Epithelial cell of esophagus (primary cell): ENCODE data around the gene UCN3.
"Not testable (repeated sequence)": the region's sequence is repeated elsewhere in the genome, so short reads cannot be mapped to it uniquely, and the experiment has no call there.

Experiments
- DNase-seq: peaks from one replicate; pipeline ENCODE4 v3.0.0; 2010; ENCODE audit warnings: low read depth
- H3K4me3 ChIP-seq: 2 replicates; pipeline ENCODE4 v1.5.1; 2011; ENCODE audit warnings: mild to moderate bottlenecking, low read length, control low read depth
- TF ChIP-seq, protein P1 (sequence below): IDR thresholded peaks from 2 replicates; pipeline ENCODE4 v1.5.1; 2011; ENCODE audit warnings: low read depth, mild to moderate bottlenecking, low read length, control low read depth, inconsistent platforms; ENCODE audit not compliant: insufficient read depth; ENCODE audit errors: missing control alignments

The UCN3 gene

DNA sequence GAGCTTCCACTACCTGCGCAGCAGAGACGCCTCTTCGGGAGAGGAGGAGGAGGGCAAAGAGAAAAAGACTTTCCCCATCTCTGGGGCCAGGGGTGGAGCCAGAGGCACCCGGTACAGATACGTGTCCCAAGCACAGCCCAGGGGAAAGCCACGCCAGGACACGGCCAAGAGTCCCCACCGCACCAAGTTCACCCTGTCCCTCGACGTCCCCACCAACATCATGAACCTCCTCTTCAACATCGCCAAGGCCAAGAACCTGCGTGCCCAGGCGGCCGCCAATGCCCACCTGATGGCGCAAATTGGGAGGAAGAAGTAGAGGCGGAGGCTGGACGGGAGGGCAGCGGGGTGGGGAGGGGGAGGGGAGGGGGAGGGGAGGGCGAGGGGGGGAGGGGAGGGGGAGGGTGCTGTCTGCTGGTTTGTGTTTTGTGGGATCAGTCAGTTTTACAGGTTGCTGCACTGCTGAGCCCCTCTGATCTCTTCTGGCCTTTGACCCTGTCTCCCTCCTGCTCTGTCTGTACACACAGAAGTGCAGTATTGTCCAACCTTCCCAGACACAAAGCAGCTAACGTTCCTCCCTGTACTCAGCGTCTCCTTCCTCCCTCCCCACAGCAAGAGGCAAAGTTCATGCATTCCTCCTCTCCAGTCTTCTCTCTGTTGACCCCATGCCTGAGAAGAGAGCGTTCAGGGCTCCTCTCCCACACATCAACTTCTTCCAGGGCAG lies 9.3 kb downstream of the UCN3 start:
- H3K4me3 ChIP-seq = no peak overlapping the region
- TF ChIP-seq, protein P1, sequence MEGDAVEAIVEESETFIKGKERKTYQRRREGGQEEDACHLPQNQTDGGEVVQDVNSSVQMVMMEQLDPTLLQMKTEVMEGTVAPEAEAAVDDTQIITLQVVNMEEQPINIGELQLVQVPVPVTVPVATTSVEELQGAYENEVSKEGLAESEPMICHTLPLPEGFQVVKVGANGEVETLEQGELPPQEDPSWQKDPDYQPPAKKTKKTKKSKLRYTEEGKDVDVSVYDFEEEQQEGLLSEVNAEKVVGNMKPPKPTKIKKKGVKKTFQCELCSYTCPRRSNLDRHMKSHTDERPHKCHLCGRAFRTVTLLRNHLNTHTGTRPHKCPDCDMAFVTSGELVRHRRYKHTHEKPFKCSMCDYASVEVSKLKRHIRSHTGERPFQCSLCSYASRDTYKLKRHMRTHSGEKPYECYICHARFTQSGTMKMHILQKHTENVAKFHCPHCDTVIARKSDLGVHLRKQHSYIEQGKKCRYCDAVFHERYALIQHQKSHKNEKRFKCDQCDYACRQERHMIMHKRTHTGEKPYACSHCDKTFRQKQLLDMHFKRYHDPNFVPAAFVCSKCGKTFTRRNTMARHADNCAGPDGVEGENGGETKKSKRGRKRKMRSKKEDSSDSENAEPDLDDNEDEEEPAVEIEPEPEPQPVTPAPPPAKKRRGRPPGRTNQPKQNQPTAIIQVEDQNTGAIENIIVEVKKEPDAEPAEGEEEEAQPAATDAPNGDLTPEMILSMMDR = no peak
- no peak for DNase-seq

DNA sequence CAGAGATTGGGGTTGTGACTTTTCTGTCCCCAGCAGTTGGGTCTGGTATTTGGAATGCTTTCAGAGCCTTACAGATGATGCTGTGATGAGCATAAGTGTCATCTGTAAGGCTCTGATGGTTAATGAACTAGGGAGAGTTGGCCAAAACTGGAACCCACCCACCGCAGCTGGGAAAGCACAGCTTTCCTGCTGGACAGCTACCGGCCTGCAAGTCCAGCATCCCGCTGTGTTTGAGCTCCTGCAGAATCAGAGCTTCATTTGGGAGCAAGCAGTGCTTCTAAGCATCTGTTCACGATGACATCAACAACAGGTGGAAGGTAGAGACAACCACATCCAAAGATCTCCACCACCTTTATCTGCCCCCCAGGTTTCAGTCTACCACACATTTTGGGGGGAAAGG lies 11.7 kb downstream of the UCN3 start:
- no peak overlapping the region for H3K4me3 ChIP-seq
- TF ChIP-seq, protein P1 = no peak

DNA sequence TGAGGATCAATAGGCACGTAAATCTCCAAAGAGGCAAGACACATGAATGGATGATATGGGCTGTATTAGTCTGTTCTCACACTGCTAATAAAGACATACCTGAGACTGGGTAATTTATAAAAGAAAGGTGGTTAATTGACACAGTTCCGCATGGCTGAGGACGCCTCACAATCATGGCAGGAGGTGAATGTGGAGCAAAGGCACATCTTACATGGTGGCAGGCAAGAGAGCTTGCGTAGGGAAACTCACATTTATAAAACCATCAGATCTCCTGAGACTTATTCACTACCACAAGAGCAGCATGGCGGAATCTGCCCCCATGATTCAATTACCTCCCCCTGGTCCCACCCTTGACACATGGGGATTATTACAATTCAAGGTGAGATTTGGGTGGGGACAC lies 14.4 kb downstream of the UCN3 start:
- H3K4me3 ChIP-seq, DNase-seq: not testable (repeated sequence)

More for the DNA sequence above, 11.7 kb downstream of the UCN3 start:
- no peak for DNase-seq

DNA sequence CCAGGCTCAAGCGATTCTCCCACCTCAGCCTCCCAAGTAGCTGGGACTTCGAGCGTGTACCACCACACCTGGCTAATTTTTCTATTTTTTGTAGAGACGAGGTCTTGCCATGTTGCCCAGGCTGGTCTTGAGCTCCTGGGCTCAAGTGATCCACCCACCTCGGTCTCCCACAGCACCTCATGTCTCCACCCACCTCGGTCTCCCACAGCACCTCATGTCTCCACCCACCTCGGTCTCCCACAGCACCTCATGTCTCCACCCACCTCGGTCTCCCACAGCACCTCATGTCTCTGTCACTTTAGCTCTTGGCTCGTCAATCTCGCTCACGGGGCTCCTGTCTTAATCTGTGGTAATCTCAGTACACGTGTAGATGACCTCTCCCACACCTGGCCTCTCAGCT lies 15.6 kb downstream of the UCN3 start:
- not testable (repeated sequence) for DNase-seq

DNA sequence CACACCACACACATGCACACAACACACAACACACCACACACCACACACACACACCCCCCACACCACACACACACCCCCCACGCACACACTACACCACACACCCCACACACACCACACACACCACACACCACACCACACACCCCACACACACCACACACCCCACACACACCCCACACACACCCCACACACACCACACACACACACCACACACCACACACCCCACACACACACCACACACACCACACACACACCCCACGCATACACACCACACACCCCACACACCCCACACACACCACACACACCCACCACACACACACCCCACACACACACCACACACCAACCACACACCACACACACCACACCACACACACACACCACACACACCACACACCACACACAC lies 16.4 kb downstream of the UCN3 start:
- no peak overlapping the region for H3K4me3 ChIP-seq
- no peak for DNase-seq
- TF ChIP-seq, protein P1 = no peak

More for the DNA sequence above, 15.6 kb downstream of the UCN3 start:
- H3K4me3 ChIP-seq = not testable (repeated sequence)

GRCh38 chr10:5385224-5385623 lies 20.5 kb downstream of the UCN3 start:
- no peak overlapping the region for H3K4me3 ChIP-seq
- DNase-seq = no peak
- TF ChIP-seq, protein P1 = no peak

GRCh38 chr10:5387169-5387568 lies 22.4 kb downstream of the UCN3 start:
- no peak for DNase-seq
- H3K4me3 ChIP-seq = no peak overlapping the region
- TF ChIP-seq, protein P1 = no peak

DNA sequence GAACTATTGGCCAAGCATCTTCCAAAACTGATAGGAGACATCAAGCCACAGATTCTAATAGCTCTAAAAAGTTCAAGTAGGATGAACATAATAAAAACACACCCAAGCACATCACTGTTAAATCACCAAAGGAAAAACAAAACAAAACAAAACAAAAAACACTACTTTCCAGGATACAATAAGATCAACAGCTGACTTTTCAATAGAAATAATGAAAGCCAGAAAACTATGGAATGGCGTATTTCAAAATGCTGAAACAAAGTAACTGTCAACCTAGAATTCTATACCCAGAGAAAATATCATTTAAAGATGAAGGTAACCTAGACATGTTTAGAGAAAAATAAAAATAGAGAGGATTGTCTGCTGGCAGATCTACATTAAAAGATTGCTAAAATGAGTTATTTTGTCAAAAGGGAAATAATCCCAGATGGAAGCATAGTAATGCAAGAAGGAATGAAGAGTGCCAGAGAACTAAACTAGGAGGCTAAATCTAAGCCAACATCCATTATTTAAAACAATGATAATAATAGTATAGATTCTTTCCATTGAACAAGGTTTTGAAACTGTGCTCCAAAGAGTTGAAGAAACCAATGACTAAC lies 25.9 kb downstream of the UCN3 start:
- no peak overlapping the region for H3K4me3 ChIP-seq
- TF ChIP-seq, protein P1 = no peak
- DNase-seq = no peak
